Measurements from ENCODE around the gene DACH1.

The DACH1 gene

GRCh38 chr13:71820699-71821098 lies 46.3 kb downstream of the DACH1 start:
- DNase-seq (ENCODE audit: low read depth), result peak; percentile 63
- H3K4me3 ChIP-seq (ENCODE audit: low read depth, low read length), result no peak overlapping the region
- TF ChIP-seq, protein P1, sequence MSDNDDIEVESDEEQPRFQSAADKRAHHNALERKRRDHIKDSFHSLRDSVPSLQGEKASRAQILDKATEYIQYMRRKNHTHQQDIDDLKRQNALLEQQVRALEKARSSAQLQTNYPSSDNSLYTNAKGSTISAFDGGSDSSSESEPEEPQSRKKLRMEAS (IDR thresholded peaks at IDR 0.05; ENCODE audit: low read depth, low read length), result no peak
- TF ChIP-seq MYC (IDR thresholded peaks at IDR 0.05; ENCODE audit: low read depth, low read length), result peak; percentile 38; the same call in 1 of the 2 replicates

DNA sequence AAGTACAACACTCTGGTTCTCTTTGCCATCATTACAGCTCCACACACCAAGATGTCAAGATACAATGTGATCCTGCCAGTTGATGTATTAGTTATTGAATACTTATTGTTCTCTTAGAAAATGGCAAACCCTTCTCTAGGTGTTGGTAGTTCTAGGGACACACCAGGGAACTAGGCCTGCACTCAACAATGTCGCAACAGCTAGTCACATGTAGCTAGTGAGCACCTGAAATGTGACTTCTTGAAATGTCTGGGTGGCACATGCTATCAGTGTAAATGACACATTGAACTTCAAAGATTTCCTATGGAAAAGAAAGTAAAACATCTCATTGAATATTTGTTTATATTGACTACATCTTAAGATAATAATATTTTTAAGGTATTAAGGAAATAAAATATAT lies 49.7 kb downstream of the DACH1 start:
- DNase-seq (ENCODE audit: low read depth), result peak; percentile 45
- H3K4me3 ChIP-seq (ENCODE audit: low read depth, low read length), result no peak overlapping the region
- TF ChIP-seq MYC (IDR thresholded peaks at IDR 0.05; ENCODE audit: low read depth, low read length) (no peak), POLR2A (IDR thresholded peaks at IDR 0.05; ENCODE audit: extremely low read depth, insufficient read length) (no peak)
- TF ChIP-seq, protein P1 (IDR thresholded peaks at IDR 0.05; ENCODE audit: low read depth, low read length), result peak; percentile 65
- TF ChIP-seq, protein P2, sequence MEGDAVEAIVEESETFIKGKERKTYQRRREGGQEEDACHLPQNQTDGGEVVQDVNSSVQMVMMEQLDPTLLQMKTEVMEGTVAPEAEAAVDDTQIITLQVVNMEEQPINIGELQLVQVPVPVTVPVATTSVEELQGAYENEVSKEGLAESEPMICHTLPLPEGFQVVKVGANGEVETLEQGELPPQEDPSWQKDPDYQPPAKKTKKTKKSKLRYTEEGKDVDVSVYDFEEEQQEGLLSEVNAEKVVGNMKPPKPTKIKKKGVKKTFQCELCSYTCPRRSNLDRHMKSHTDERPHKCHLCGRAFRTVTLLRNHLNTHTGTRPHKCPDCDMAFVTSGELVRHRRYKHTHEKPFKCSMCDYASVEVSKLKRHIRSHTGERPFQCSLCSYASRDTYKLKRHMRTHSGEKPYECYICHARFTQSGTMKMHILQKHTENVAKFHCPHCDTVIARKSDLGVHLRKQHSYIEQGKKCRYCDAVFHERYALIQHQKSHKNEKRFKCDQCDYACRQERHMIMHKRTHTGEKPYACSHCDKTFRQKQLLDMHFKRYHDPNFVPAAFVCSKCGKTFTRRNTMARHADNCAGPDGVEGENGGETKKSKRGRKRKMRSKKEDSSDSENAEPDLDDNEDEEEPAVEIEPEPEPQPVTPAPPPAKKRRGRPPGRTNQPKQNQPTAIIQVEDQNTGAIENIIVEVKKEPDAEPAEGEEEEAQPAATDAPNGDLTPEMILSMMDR (IDR thresholded peaks at IDR 0.05; ENCODE audit: low read depth, low read length), result no peak

DNA sequence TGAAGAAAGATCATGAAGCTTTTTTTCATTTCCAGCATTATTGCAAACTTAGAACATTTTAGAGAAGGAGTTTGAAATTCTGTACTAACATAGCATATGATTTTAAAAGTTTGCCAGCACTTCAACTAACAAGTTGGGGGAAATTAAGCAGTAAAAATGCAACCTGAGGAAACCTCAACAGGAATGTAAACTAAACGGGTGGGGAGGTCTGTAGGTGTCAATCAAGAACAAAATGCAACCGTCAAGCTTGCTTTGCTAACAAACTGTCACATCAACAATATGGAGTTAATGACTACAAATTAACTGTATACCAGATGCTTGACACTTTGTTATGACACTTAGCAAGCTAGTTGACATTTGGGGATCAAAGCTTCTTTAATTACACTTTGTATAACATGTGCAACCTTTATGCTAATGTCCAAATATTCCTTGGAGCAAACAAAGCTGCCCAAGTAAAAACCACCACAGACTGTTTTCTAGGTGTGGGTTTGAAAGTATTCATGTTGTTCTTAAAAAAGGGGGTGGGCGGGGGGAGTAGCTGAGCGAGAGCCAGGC lies 52.1 kb downstream of the DACH1 start:
- no peak for DNase-seq (ENCODE audit: low read depth)
- TF ChIP-seq, protein P1 (IDR thresholded peaks at IDR 0.05; ENCODE audit: low read depth, low read length), result no peak
- TF ChIP-seq MYC (IDR thresholded peaks at IDR 0.05; ENCODE audit: low read depth, low read length) (no peak), POLR2A (IDR thresholded peaks at IDR 0.05; ENCODE audit: extremely low read depth, insufficient read length) (no peak)
- TF ChIP-seq, protein P2 (IDR thresholded peaks at IDR 0.05; ENCODE audit: low read depth, low read length), result no peak
- no peak overlapping the region for H3K4me3 ChIP-seq (ENCODE audit: low read depth, low read length)

DNA sequence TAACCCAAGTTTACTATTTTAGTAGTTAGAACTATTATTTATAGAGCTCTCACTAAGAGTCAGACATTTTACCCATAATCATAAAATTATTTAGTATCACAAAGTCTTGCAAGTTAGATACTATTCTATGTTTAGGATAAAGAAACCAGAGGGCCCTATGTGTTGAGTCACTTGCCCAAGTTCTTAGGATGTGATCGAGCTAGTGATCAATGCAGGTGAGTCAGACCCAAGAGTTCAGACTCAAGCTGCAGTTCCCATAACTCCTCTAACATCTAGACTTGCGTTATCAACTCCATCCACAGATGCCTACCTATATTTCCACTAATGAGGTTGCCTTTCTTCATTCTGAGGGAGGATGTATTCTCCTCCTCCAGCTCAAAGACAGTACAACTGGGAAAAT lies 53.8 kb downstream of the DACH1 start:
- H3K4me3 ChIP-seq (ENCODE audit: low read depth, low read length), result no peak overlapping the region
- no peak for DNase-seq (ENCODE audit: low read depth)
- TF ChIP-seq, protein P1 (IDR thresholded peaks at IDR 0.05; ENCODE audit: low read depth, low read length), result no peak
- no peak for TF ChIP-seq POLR2A (IDR thresholded peaks at IDR 0.05; ENCODE audit: extremely low read depth, insufficient read length)
- TF ChIP-seq, protein P2 (IDR thresholded peaks at IDR 0.05; ENCODE audit: low read depth, low read length), result no peak

- TF ChIP-seq, protein P1 (IDR thresholded peaks at IDR 0.05; ENCODE audit: low read depth, low read length), result no peak
- TF ChIP-seq MYC (IDR thresholded peaks at IDR 0.05; ENCODE audit: low read depth, low read length), result no peak
- TF ChIP-seq, protein P2 (IDR thresholded peaks at IDR 0.05; ENCODE audit: low read depth, low read length), result no peak
- no peak for DNase-seq (ENCODE audit: low read depth)
- H3K4me3 ChIP-seq (ENCODE audit: low read depth, low read length), result no peak overlapping the region
Measured at GRCh38 chr13:71811344-71811743, 55.7 kb downstream of the DACH1 start.

DNA sequence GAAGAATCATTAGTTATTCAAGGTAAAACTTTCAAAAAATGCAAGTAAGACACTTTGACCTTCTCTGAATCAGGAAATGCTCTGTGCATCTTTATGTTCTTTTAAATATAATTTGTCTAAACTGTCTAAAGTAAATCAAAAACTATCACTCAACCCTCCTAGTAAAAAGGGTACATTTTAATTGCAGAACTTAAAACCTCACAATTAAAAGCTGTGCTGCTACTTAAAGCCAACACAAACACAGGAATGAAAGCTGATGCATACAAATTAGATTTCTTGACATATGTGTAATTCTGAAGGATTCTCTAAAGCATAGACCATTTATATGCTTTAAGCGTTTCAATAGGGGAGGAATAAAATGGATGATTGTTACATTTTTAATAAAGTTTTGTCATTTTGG lies 58.3 kb downstream of the DACH1 start:
- no peak for DNase-seq (ENCODE audit: low read depth)
- no peak overlapping the region for H3K4me3 ChIP-seq (ENCODE audit: low read depth, low read length)
- TF ChIP-seq, protein P2 (IDR thresholded peaks at IDR 0.05; ENCODE audit: low read depth, low read length), result no peak
- TF ChIP-seq POLR2A (IDR thresholded peaks at IDR 0.05; ENCODE audit: extremely low read depth, insufficient read length) (no peak), MYC (IDR thresholded peaks at IDR 0.05; ENCODE audit: low read depth, low read length) (no peak)
- TF ChIP-seq, protein P1 (IDR thresholded peaks at IDR 0.05; ENCODE audit: low read depth, low read length), result no peak

All from NB4 (cell line).